HG03039 (cell line): ENCODE measurements around the gene ITGB3.

Source experiments
- ATAC-seq: cut with Tn5 transposase; IDR thresholded peaks from one replicate; pipeline ENCODE4 v1.9.1; 2021; ENCODE audit warnings: mild to moderate bottlenecking, moderate library complexity; ENCODE audit not compliant: unreplicated experiment

The ITGB3 gene

DNA sequence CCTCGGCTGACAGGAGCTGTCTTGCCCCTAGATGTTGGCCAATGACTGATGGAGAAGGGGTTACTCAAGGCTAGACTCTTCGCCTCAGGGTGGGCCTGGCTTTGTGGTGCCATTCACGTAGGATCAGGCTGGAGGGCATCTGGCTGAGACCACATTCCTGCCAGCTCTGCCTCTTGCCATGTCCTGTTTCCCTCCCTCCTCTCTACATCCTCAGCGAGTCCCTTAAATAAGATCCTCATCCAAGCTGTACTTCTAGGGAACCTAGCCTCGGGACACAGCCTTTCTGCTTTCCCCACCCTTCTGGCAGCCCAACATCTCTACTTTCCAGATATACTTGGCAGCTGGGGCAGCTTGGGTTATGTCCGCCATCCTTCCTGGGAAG is 42.2 kb downstream of the ITGB3 start:
- no peak for ATAC-seq

DNA sequence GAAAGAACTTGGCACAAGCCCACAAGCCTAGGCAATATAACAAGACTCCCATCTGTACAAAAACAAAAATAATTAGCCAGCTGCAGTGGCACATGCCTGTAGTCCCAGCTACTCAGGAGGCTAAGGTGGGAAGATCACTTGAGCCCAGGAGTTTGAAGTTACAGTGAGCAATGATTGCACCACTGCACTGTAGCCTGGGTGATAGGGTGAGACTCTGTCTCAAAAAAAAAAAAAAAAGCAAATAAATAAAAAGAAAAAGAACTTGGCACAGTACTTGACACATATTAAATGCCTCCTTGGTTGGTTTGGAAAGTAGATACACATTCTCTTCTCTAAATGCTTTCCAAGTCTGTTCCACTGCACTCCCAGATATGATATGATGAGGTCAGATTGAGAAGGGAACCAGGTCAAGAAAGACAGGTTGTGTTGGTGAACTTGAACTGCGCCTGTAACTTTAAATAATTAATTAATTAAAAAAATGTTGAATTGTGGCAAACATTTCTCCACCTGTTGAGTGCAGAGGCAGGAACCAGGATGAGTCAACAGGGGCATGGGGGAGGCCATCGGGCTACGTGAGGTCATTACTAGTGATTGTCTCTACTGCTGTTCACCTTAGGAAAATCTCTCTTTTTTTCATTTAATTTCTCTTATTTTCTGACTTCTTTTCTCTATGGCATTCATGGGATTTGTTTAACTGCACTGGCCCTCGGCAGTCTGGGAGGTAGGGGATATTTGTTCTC is 44.2 kb downstream of the ITGB3 start:
- no peak for ATAC-seq

DNA sequence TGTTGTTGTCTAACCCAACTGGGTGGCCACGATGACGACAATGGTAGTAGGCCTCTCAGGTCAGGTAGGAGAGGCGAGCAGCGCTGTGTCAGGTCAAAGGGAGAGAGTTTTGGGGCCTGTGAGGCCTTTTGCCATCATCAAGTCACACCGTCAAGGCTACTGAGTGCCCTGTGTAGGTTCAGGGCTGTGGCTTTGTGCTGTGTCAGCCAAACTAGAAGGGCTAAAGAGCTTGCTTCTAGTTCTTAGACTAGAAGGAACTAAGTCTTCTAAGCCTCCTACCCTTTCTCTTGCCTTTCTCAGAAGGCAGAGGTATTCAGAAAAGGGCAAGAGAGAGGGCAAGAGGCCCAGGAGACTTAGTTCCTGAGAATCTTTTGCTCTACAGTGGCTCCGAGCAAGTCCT is 45.1 kb downstream of the ITGB3 start:
- ATAC-seq = no peak

DNA sequence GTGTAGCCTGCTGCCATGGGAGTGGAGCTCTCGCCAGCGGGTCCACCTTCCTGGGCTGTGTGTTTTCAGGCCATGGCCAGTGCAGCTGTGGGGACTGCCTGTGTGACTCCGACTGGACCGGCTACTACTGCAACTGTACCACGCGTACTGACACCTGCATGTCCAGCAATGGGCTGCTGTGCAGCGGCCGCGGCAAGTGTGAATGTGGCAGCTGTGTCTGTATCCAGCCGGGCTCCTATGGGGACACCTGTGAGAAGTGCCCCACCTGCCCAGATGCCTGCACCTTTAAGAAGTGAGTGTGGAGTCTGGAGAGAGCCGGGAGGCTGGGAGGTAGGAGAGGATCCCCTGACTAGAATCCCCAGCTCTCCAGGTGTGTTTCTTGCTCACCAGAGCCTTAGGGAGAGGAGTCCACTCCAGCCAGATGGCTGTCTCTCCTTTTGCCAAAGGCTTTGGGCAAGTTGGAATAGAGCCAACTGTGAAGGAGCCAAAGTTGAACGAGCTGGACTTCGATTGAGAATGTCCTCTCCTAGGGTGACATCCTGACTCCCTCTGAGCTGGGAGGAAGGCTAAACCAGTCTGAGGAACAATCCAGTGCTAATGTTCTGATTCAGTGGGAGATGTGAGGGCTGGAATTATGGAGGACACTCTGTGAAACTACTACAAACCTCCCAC is 45.7 kb downstream of the ITGB3 start:
- no peak for ATAC-seq

DNA sequence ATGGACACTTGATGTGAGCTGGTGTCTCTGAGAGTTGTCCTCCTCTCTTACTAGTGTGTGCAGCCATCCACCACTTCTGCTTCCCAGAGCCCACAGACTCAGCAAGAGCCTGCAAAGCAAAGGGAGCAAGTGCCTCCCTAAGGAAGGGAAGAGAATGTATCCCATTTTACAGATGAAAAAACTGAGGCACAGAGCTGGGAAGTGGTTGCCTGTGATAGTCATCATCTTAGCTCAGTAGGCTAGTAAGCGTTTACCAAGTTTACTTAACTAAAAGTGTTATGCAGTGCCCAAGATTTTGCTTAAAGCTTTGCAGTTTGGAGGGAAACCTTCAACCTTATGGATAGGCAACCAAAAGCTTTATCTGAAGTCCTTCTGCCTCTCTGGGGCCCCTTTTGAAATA is 47.1 kb downstream of the ITGB3 start:
- ATAC-seq = no peak

DNA sequence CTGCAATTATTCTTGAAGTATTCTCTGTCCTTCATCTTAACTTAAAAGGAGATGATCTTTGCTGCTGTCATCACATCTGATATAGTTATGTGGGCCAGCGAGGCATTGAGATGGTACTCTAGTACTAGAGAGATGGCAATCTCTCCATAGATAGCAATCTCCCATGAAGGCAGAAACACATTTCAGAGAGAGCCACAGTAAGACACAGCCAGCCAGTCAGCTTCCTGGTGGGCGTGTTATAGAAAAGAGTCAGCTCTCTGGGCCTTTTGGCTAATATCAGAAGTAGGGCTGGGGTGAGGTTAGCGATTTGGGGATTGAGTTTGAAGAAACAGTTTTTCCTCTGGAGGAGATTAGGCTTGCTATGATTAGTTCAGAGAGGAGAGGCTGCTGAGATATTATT is 47.5 kb downstream of the ITGB3 start:
- ATAC-seq = no peak

DNA sequence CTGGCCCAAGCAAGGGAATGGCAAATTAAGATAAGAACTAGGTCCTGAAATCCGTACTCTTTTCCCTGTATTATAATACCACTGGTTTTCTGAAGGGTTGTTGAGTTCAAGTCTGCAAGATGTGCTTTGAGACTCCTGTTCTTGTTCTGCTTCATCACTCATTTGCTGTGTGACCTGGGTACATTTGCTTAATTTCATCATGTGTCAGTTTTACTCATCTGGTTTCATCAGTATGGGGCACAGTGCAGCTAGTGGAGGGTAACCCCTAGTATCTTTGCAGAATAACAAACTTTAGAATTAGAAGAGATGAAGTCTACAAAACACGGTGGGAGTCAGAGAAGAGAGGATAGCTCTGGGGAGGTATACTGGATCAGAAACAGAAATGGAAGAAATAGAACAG is 48.2 kb downstream of the ITGB3 start:
- ATAC-seq = no peak

DNA sequence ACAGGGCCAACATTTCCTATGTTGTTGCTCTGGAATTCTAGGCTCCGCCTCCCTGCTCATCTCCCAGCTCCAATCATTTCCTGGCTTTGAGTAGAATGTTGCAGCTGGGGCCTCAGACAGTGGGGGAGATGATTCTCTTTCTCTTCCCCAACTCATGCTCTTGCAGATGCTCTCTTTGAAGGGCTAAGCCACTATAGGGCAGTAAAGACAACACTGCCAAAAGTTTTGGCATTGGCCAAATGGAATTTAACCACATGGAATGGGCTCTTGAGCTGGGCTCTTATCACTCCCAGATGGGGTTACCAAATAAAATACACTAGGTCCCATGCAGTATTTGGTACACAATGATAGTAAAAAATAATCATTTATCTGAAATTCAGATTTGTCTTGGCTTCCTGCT is 50.6 kb downstream of the ITGB3 start:
- no peak for ATAC-seq

DNA sequence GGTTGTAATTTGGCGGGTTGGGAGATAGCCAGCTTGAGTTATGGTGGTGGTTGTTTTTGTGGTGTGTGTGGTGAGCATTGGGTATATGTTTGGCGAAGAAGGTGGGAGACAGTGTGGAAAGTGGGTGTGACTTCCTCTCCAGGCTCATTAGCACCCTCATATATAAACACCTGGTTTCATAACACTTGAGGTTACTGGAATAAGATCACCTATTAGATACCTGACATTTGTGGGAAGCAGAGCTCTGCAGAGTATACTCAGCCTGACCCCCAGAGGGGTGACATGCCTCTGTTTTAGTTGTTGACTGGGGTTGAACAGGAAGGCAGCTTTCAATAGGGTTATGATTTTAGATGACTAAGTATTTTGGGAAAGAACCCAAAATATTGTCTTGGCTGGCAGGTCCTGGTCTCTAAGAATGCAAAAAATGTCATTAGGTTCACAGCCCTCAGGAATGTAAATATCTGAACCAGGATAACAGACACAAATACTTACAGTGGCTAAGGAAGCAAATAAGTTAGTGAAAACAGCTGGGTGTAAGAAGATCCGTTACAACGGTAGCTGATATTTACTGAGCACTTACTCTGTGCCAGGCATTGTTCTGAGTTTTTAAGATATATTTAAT is 51.8 kb downstream of the ITGB3 start:
- no peak for ATAC-seq

DNA sequence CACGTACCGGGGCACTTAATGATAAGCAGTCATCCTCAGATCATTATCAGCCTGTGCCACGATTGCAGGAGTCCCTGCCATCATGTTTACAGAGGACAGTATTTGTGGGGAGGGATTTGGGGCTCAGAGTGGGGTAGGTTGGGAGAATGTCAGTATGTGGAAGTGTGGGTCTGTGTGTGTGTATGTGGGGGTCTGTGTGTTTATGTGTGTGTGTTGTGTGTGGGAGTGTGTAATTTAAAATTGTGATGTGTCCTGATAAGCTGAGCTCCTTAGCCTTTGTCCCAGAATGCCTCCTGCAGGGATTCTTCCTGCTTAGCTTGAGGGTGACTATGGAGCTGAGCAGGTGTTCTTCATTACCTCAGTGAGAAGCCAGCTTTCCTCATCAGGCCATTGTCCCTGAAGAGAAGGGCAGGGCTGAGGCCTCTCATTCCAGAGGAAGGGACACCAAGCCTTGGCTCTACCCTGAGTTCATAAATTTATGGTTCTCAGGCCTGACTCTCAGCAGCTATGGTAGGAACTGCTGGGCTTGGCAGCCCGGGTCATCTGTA is 56.6 kb downstream of the ITGB3 start:
- ATAC-seq = no peak

DNA sequence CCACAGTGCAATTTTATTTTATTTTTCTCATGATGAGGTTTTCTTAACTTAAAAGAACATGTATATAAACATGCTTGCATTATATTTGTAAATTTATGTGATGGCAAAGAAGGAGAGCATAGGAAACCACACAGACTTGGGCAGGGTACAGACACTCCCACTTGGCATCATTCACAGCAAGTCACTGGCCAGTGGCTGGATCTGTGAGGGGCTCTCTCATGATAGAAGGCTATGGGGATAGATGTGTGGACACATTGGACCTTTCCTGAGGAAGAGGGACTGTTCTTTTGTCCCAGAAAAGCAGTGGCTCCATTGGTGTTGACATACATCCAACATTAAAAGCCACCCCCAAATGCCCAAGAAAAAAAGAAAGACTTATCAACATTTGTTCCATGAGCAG is 57.8 kb downstream of the ITGB3 start:
- no peak for ATAC-seq

DNA sequence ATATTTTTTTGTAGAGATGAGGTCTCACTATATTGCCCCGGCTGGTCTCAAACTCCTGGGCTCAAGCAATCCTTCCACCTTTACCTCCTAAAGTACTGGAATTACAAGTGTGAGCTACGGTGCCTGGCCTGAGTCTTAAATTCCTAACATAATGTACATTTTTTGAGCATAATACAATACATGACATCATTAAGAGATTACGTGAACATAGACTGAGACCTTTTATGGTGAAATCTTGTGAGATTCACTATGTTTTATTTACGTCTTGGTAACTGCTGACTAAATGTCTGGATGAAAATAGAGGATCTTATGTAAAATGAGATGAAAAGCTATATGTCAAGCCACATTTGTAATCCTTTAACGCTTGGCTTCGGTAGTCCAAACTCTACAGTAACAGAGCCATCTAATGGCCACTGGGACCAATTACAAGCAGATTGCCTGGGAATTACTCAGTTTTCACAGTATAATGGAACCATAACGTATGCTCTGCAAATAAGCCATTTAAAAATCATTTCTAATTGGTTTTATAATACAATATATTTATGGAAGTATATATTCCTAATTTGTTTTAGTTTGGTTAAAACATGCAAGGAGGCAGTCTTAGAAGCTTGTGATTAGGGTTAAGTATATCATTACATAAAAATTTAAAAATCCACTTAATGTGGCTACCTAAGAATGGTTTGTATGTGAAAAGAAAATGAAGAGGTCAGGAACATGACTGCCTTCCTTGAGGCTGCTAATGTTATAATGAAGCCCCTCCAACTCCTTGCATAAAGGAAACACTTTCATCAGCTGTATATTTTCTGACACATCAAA is 62.0 kb downstream of the ITGB3 start:
- no peak for ATAC-seq

DNA sequence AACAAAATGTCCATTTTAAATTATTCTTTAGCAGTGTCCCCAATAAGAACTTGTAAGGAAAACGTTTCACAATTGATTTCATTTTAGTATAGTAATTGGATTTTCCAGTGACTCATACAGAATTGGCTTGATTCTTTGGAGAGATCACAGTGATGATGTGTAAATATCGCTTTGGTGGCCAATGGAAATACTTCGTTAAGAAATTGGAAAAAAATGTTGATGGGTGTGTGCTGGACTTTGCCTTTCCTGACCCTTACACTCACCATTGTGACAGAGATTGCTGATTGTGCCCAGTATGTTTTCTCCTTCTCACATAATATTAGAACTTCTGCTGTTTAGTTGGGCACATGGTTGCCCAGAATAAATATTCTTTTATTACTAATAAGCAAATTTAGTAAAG is 62.7 kb downstream of the ITGB3 start:
- ATAC-seq = no peak

DNA sequence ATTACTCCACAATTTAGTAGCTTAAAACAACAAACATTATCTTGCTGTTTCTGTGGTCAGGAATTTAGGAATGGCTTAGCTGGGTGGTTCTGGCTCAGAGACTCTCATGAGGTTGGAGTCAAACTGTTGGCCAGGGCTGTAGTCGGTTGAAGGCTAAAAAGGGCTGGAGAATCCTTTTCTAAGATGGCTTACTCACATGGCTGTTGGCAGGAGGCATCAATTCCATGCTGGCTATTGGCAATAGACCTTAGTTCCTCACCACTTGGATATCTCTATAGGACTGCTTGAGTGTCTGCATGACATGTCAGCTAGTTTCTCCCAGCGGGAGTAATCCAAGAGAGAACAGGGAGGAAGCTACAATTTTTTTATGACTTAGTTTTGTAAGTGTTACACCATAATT is 63.5 kb downstream of the ITGB3 start:
- ATAC-seq = no peak

DNA sequence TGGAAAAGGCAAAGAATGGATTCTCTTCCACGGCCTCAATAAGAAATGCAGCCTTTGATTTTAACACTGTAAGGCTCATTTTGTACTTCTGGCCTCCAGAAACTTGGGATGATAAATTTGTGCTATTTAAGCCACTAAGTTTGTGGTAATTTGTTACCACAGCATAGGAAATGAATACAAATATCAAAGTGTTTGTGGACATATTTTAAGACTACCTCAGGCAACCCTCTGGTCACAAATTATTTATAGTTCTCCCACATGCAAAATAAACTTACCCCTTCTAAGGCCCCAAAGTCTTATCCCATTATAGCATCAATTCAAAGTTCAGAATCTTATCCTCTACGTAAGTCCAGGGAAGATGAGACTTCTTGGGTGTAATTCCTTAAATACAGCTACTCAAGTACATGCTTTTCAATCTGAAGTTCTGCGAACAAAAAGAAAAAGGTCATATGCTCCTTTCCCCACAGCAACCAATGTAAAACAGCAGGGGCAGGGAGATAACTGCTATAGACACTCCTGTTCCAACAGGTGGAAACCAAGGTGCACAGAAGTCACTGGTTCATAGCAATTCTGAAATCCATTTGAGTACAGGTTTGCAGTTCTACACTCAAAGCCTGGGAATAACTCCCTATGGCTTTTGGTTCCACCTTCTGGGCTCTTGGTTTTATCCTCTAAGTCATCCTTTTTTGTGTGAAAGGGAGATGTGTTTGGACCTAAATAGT is 64.7 kb downstream of the ITGB3 start:
- no peak for ATAC-seq

DNA sequence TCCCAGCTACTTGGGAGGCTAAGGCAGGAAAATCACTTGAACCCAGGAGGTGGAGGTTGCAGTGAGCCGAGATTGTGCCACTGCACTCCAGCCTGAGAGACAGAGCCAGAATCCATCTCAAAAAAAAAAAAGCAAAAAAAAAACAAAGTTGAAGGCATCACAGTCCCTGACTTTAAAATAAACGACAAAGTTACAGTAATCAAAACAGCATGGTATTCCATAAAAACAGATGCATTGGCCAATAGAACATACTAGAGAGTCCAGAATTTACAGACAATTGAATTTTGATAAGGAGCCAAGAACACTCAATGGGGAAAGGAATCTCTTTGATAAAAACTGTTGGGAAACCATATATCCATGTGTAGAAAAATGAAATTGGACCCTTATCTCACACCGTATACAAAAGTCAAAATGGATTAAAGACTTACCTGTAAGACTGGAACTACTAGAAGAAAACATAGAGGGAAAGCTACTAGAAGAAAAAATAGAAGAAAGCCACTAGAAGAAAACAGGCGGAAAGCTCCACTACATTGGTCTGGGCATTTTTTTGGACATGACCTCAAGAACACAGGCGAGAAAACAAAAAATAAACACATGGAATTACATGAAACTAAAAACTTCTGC is 67.4 kb downstream of the ITGB3 start:
- ATAC-seq = no peak

DNA sequence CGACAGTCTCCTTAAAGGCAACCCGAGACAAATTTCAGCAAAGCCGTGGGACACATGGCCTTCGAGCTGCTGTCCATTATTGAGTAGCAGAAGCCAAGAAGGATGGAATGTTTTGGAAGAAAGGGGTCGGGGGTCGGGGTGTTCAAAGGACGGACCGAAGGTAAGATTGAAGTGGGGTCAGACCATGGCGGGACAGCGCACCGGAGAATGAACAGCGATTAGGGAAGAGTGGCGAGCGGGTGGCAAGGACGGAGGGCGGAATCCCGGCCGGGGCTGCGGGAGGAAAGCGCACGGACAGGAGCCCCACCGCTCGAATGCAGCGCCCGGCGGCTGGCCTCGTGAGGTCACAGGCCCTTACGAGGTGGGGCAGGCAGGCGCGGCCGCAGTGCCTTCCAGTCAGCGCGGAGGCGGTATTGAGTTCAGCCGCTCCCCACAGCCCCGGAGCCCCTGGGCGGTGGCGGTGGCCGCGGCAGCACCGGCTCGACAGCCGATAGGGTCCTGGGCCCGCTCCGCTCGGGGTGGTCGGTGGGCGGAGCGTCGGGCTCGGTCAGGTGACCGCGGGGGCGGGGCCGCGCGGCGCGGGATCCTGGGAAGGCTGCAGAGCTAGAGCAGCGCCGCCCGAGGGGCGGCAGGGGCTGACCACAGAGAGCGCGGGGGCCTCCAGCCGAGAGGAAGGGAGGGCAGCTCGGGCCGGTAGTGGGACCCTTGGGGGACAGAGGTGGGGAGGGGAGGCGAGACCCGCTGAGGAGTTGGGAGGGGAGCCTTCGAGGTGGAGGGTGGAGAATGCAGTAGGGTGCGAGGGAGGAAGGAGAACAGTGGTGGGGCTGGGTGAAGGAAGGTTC is 70.0 kb downstream of the ITGB3 start, which contains the start of gene EFCAB13:
EFCAB13 (plus strand) TSS at position 574 of the 842 bp plus-strand sequence. CDS start 4,399 bp downstream, outside the sequence.
- ATAC-seq = peak; percentile 86

DNA sequence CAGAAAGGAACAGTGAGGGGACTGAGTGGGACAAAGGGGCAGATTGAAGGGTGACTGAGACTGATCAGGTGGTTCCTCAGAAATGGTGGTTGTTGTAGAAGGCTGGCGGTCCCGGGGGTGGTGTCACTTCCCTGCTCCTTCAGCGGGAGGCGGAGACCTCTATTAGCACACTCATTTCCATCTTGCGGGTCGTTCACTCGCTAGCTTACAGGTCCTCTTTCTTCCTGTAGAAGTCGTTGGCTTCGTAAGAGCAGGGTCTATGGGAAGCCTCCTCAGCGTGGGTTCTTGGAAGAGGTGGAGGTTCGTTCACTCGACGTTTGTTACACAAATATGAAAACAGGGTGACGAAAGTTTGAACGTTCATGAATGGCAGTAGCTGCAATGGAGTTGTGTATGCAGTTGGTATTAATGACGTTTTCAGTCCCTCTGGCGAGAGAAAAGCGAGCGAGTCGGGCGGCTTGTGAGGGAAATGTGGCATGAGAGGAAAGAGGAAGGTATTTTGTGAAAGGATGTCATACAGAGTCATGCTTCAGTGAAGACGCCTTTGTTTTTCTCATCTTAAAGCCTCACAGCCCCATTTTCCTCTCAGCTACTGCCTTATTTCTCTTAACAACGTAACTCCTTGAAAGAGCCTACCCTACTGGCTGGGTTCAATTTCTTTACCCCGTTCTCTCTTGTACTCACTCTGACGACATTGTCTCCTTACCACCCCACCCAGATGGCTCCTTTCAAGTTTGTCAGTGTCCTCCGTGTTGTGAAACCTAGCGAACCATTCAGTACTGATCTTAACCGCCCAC is 70.8 kb downstream of the ITGB3 start:
- ATAC-seq = peak; percentile 21
